A673 (cell line): ENCODE results near the gene VPS72. TPM values are rescaled to one million over a fixed set of nuclear protein-coding genes. Genes with fewer than 3 reads are reported as not detected.
"Not testable (repeated sequence)": the region's sequence is repeated elsewhere in the genome, so short reads cannot be mapped to it uniquely, and the experiment has no call there.

Source experiments
- BruUV-seq: library from RNA; stranded (reverse); fragments of 400-500 nt; replicated peaks from 2 replicates; lab custom pipeline; 2021; lab: Mats Ljungman, UMichigan
- CTCF ChIA-PET: fragments of 300-600 bp; sonication (Branson Sonifier 250); formaldehyde crosslinking; loops from one replicate; lab custom pipeline; 2022; ENCODE audit warnings: antibody characterized with exemption; lab: Charles Lee
- POLR2A ChIA-PET: fragments of 300-600 bp; sonication (Branson Sonifier 250); formaldehyde crosslinking; loops from one replicate; lab custom pipeline; 2022; ENCODE audit warnings: antibody characterized with exemption; ENCODE audit not compliant: low non-redundant PET; lab: Charles Lee
- DNase-seq: peaks from one replicate; pipeline ENCODE4 v3.0.0-alpha.2; 2015; ENCODE audit warnings: low spot score
- H3K27ac ChIP-seq: fragments of 200-600 bp; sonication (generic); 2 replicates; pipeline ENCODE4 v1.5.1; 2016; ENCODE audit warnings: mixed run types, low read depth, mild to moderate bottlenecking, mixed read lengths, antibody characterized with exemption, low read length; ENCODE audit not compliant: poor library complexity, severe bottlenecking
- H3K27me3 ChIP-seq: fragments of 200-600 bp; sonication (generic); replicated peaks from 2 replicates; pipeline ENCODE4 v1.6.1; 2017; ENCODE audit warnings: mixed run types, low read depth, mild to moderate bottlenecking, mixed read lengths, antibody characterized with exemption, low read length; ENCODE audit not compliant: insufficient read depth, poor library complexity
- H3K36me3 ChIP-seq: fragments of 200-600 bp; sonication (generic); 2 replicates; pipeline ENCODE4 v1.6.1; 2016; ENCODE audit warnings: mixed run types, mild to moderate bottlenecking, mixed read lengths, antibody characterized with exemption, low read length; ENCODE audit not compliant: insufficient read depth, poor library complexity, severe bottlenecking
- H3K4me1 ChIP-seq: fragments of 200-600 bp; sonication (generic); 2 replicates; pipeline ENCODE4 v1.6.1; 2017; ENCODE audit warnings: mixed run types, mild to moderate bottlenecking, mixed read lengths, antibody characterized with exemption, low read length; ENCODE audit not compliant: insufficient read depth, poor library complexity, severe bottlenecking
- H3K4me3 ChIP-seq: fragments of 200-600 bp; sonication (generic); 2 replicates; pipeline ENCODE4 v1.5.1; 2016; ENCODE audit warnings: low read depth, mixed run types, mild to moderate bottlenecking, mixed read lengths, low read length; ENCODE audit not compliant: poor library complexity, severe bottlenecking
- H3K9me3 ChIP-seq: fragments of 200-600 bp; sonication (generic); 2 replicates; pipeline ENCODE4 v1.6.1; 2016; ENCODE audit warnings: mixed run types, low read depth, mild to moderate bottlenecking, mixed read lengths, antibody characterized with exemption, low read length; ENCODE audit not compliant: poor library complexity, severe bottlenecking
- EZH2 ChIP-seq: fragments of 200-600 bp; sonication (generic); IDR thresholded peaks from 2 replicates; pipeline ENCODE4 v1.6.1; 2017; ENCODE audit warnings: borderline replicate concordance, low read depth, mild to moderate bottlenecking, mixed read lengths, antibody characterized with exemption, low read length; ENCODE audit not compliant: poor library complexity, severe bottlenecking
- intact Hi-C: fragments of 100-400 bp; cut with micrococcal nuclease; formaldehyde crosslinking; loops from one replicate; pipeline ENCODE4 v1.10.0; 2022; ENCODE audit not compliant: unreplicated experiment
- total RNA-seq: library from RNA; stranded (reverse); gene quantifications from 2 replicates; pipeline ENCODE4 v1.2.3, GENCODE V29; 2021
- TF ChIP-seq, protein P1 (sequence below): fragments of 300-800, 200-600 bp; sonication (generic); conservative IDR thresholded peaks from 2 replicates; pipeline ENCODE4 v1.5.1; 2017; ENCODE audit warnings: low read depth, mild to moderate bottlenecking, antibody characterized with exemption, low read length, moderate library complexity, mixed read lengths

The VPS72 gene
- total RNA-seq, 1 experiment from 2014 or later, result 113 TPM

- ChIA-PET POLR2A (no interaction called here), CTCF (no interaction called here)
- Histone ChIP-seq H3K27ac (no peak overlapping the region), H3K9me3 (no peaks in the 10 kb centered on the region), H3K27me3 (no peaks in the 10 kb centered on the region), H3K4me3 (no peak overlapping the region), H3K36me3 (peaks cover 31% of the 10 kb centered on the region), H3K4me1 (no peaks in the 10 kb centered on the region)
- no peak for DNase-seq
- TF ChIP-seq, protein P1, sequence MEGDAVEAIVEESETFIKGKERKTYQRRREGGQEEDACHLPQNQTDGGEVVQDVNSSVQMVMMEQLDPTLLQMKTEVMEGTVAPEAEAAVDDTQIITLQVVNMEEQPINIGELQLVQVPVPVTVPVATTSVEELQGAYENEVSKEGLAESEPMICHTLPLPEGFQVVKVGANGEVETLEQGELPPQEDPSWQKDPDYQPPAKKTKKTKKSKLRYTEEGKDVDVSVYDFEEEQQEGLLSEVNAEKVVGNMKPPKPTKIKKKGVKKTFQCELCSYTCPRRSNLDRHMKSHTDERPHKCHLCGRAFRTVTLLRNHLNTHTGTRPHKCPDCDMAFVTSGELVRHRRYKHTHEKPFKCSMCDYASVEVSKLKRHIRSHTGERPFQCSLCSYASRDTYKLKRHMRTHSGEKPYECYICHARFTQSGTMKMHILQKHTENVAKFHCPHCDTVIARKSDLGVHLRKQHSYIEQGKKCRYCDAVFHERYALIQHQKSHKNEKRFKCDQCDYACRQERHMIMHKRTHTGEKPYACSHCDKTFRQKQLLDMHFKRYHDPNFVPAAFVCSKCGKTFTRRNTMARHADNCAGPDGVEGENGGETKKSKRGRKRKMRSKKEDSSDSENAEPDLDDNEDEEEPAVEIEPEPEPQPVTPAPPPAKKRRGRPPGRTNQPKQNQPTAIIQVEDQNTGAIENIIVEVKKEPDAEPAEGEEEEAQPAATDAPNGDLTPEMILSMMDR, result no peak
- no peak for TF ChIP-seq EZH2
- BruUV-seq, result no TSS peak
- intact Hi-C loops, result no loop called here
Measured at GRCh38 chr1:151210830-151211229, 20.8 kb upstream of the VPS72 start.

DNA sequence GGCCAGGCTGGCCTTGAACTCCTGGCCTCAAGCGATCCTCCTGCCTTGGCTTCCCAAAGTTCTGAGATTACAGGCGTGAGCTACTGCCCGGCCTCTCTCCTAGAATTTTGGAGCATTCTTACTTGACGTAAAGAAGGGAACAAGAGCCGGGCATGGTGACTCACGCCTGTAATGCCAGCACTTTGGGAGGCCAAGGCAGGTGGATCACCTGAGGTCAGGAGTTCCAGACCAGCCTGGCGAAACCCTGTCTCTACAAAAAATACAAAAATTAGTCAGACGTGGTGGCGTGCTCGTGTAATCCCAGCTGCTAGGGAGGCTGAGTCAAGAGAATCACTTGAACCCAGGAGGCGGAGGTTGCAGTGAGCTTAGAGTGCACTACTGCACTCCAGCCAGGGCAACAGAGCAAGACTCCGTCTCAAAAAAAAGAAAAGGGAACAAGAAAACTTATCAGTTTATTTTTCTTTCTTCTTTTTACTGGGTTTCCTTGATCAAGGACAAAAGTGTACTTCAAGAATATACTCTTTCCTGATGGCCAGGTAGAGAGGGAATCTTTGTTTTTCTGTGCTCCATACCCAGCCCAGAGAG is 15.5 kb upstream of the VPS72 start:
- H3K36me3 ChIP-seq, result peaks cover 49% of the 10 kb centered on the region
- H3K27ac ChIP-seq, intact Hi-C loops, BruUV-seq, H3K27me3 ChIP-seq, CTCF ChIA-PET, H3K4me3 ChIP-seq, POLR2A ChIA-PET, H3K4me1 ChIP-seq, H3K9me3 ChIP-seq, DNase-seq: not testable (repeated sequence)

GRCh38 chr1:151199873-151200581 is 10.0 kb upstream of the VPS72 start:
- POLR2A ChIA-PET, result no interaction called here
- DNase-seq, result peak; percentile 43

More at GRCh38 chr1:151199873-151200581, 10.0 kb upstream of the VPS72 start:
- CTCF ChIA-PET, result no interaction called here
- intact Hi-C loops, result no loop called here
- peaks cover 21% of the 10 kb centered on the region for H3K36me3 ChIP-seq
- H3K4me1 ChIP-seq, result peaks cover 6% of the 10 kb centered on the region
- no peak for TF ChIP-seq EZH2
- TF ChIP-seq, protein P1, result no peak
- no TSS peak for BruUV-seq
- H3K27me3 ChIP-seq, result no peaks in the 10 kb centered on the region
- H3K27ac ChIP-seq, result peak overlapping the region; percentile 90
- H3K9me3 ChIP-seq, result no peaks in the 10 kb centered on the region
- peak overlapping the region; percentile 68 for H3K4me3 ChIP-seq
